ENCODE results near the gene PEPD.

Gene PEPD

DNA sequence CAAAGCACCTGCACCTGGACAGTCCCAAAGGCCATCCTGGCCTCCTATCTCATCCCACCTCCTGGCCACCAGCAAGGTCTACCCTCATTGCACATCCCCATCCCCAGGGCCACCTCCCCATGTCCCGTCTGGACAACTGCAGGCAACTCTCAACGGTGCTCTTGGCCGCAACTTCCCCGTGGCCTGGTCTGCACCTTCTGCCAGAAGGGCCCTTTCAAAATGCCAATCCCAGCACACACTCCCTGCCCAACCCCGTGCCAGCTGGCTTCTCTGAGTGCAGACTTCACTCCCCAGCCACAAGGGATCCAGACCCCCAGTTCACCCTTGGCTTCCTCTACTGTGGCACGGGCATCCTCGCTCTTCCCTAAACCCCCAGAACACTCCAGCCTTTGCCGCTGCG lies 8.2 kb downstream of the PEPD start:
- Histone ChIP-seq H3K27me3 (replicated peaks; ENCODE audit: insufficient read depth, low read length) (no peaks in the 10 kb centered on the region), H3K4me1 (ENCODE audit: low read length) (no peaks in the 10 kb centered on the region), H3F3A (ENCODE audit: insufficient read depth, low read length) (no peaks in the 10 kb centered on the region), H3K27ac (ENCODE audit: low read length) (no peak overlapping the region), H3K79me2 (ENCODE audit: low read length) (peaks cover 11% of the 10 kb centered on the region; the same call in 1 of the 2 replicates), H3K9ac (ENCODE audit: low read length) (no peak overlapping the region), H3K4me2 (ENCODE audit: low read depth, low read length) (no peak overlapping the region), H4K20me1 (ENCODE audit: insufficient read depth, low read length) (no peaks in the 10 kb centered on the region), H3K4me3 (ENCODE audit: low read length) (no peak overlapping the region), H3K9me3 (replicated peaks; ENCODE audit: insufficient read depth, low read length) (no peaks in the 10 kb centered on the region), H2AFZ (ENCODE audit: low read length) (no peak overlapping the region), H3K9me2 (replicated peaks; ENCODE audit: insufficient read depth, low read length) (no peaks in the 10 kb centered on the region), H3K36me3 (replicated peaks; ENCODE audit: insufficient read depth, low read length) (no peaks in the 10 kb centered on the region)
- no peak for TF ChIP-seq EZH2phosphoT487 (IDR thresholded peaks at IDR 0.05; ENCODE audit: low read length)
- no peak for TF ChIP-seq EZH2 (optimal IDR thresholded peaks at IDR 0.05; ENCODE audit: low read depth, low read length)
- TF ChIP-seq, protein P1, sequence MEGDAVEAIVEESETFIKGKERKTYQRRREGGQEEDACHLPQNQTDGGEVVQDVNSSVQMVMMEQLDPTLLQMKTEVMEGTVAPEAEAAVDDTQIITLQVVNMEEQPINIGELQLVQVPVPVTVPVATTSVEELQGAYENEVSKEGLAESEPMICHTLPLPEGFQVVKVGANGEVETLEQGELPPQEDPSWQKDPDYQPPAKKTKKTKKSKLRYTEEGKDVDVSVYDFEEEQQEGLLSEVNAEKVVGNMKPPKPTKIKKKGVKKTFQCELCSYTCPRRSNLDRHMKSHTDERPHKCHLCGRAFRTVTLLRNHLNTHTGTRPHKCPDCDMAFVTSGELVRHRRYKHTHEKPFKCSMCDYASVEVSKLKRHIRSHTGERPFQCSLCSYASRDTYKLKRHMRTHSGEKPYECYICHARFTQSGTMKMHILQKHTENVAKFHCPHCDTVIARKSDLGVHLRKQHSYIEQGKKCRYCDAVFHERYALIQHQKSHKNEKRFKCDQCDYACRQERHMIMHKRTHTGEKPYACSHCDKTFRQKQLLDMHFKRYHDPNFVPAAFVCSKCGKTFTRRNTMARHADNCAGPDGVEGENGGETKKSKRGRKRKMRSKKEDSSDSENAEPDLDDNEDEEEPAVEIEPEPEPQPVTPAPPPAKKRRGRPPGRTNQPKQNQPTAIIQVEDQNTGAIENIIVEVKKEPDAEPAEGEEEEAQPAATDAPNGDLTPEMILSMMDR (IDR thresholded peaks at IDR 0.05; ENCODE audit: low read length): no peak
- DNase-seq: no peak

DNA sequence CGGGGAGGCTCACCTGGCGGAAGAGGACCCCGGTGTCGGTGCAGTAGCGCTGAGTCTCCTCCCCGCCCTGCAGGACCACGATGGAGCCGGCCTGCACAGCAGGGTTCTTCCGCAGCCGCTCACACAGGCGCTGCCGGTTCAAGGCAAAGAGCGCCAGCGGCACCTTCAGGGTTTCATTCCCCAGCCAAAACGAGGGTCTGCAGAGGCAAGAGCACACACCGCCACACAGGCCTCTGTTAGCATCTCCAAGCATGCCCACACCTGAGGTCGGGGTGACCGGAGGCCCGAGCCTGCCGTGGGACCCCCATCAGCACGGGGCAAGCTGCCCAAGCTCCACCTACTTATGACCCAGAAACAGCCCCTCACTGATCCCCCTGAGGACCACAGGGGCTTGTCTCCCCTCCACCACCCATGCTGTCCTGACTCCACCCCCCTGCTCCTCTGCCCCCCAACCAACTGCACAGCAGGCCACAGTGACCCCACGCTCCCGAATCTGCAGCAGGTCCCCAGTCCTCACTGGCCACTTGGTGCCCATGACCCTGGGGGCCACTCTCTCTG lies 8.9 kb downstream of the PEPD start:
- no peaks in the 10 kb centered on the region for H3K27me3 ChIP-seq (replicated peaks; ENCODE audit: insufficient read depth, low read length)
- H3K9me3 ChIP-seq (replicated peaks; ENCODE audit: insufficient read depth, low read length): no peaks in the 10 kb centered on the region
- no peak for DNase-seq
- no peak overlapping the region for H3K4me3 ChIP-seq (ENCODE audit: low read length)
- no peak overlapping the region for H2AFZ ChIP-seq (ENCODE audit: low read length)
- H4K20me1 ChIP-seq (ENCODE audit: insufficient read depth, low read length): no peaks in the 10 kb centered on the region
- no peak overlapping the region for H3K9ac ChIP-seq (ENCODE audit: low read length)
- no peaks in the 10 kb centered on the region for H3F3A ChIP-seq (ENCODE audit: insufficient read depth, low read length)
- no peaks in the 10 kb centered on the region for H3K9me2 ChIP-seq (replicated peaks; ENCODE audit: insufficient read depth, low read length)
- no peaks in the 10 kb centered on the region for H3K4me1 ChIP-seq (ENCODE audit: low read length)
- no peak overlapping the region for H3K4me2 ChIP-seq (ENCODE audit: low read depth, low read length)
- H3K27ac ChIP-seq (ENCODE audit: low read length): no peak overlapping the region
- TF ChIP-seq EZH2 (optimal IDR thresholded peaks at IDR 0.05; ENCODE audit: low read depth, low read length) (no peak), EZH2phosphoT487 (IDR thresholded peaks at IDR 0.05; ENCODE audit: low read length) (no peak)
- TF ChIP-seq, protein P1 (IDR thresholded peaks at IDR 0.05; ENCODE audit: low read length): no peak
- H3K79me2 ChIP-seq (ENCODE audit: low read length): peaks cover 11% of the 10 kb centered on the region; the same call in 1 of the 2 replicates
- no peaks in the 10 kb centered on the region for H3K36me3 ChIP-seq (replicated peaks; ENCODE audit: insufficient read depth, low read length)

DNA sequence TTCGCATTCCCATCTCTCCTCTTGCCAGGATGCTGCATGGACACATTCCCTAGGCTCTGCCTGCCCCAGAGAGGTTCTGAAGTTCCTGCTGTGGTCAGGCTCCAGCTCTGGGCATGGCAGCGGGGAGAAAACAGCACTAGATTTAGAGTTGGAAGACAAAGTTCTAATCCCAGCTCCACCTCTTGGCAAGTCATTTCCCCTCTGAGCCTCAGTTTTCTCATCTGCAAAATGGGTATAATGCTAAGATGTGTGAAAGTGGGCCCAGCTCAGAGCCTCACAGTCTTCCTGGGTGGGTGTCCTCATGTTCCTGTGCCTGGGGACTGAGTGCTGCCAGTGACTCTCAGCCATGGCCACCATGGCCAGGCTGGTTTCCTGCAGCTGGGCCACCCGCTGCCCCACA lies 9.6 kb downstream of the PEPD start:
- H3K4me2 ChIP-seq (ENCODE audit: low read depth, low read length): no peak overlapping the region
- peaks cover 11% of the 10 kb centered on the region; the same call in 1 of the 2 replicates for H3K79me2 ChIP-seq (ENCODE audit: low read length)
- TF ChIP-seq EZH2 (optimal IDR thresholded peaks at IDR 0.05; ENCODE audit: low read depth, low read length): no peak
- H3K27me3 ChIP-seq (replicated peaks; ENCODE audit: insufficient read depth, low read length): no peaks in the 10 kb centered on the region
- H4K20me1 ChIP-seq (ENCODE audit: insufficient read depth, low read length): no peaks in the 10 kb centered on the region
- H3K9me3 ChIP-seq (replicated peaks; ENCODE audit: insufficient read depth, low read length): no peaks in the 10 kb centered on the region
- no peaks in the 10 kb centered on the region for H3K36me3 ChIP-seq (replicated peaks; ENCODE audit: insufficient read depth, low read length)
- no peaks in the 10 kb centered on the region for H3F3A ChIP-seq (ENCODE audit: insufficient read depth, low read length)
- no peaks in the 10 kb centered on the region for H3K4me1 ChIP-seq (ENCODE audit: low read length)
- H3K9ac ChIP-seq (ENCODE audit: low read length): no peak overlapping the region
- H2AFZ ChIP-seq (ENCODE audit: low read length): no peak overlapping the region
- H3K4me3 ChIP-seq (ENCODE audit: low read length): no peak overlapping the region
- no peaks in the 10 kb centered on the region for H3K9me2 ChIP-seq (replicated peaks; ENCODE audit: insufficient read depth, low read length)
- no peak overlapping the region for H3K27ac ChIP-seq (ENCODE audit: low read length)
- no peak for DNase-seq

DNA sequence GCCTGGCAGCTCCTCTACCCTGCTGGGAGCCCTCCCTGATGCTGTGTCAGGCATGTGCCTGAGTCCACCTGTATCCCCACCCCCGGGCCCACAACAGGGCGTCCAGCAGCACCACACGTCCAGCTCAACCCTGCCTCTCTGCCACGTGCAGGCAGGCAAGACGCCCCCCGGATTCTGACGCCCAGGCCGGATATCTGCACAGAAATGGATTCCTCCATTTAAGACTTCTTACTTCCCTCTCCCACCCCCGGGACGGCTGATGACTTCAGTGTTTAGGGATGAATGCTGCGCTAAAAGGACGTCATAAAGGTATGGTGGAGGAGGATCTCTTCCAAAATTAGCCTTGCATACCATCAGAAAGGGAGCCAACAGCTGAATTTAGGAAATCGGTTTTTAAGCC lies 10.2 kb downstream of the PEPD start:
- Histone ChIP-seq H3K36me3 (replicated peaks; ENCODE audit: insufficient read depth, low read length) (no peaks in the 10 kb centered on the region), H3K79me2 (ENCODE audit: low read length) (peaks cover 11% of the 10 kb centered on the region; the same call in 1 of the 2 replicates), H3K9me3 (replicated peaks; ENCODE audit: insufficient read depth, low read length) (no peaks in the 10 kb centered on the region), H3K9ac (ENCODE audit: low read length) (no peak overlapping the region), H3K4me2 (ENCODE audit: low read depth, low read length) (no peak overlapping the region), H3F3A (ENCODE audit: insufficient read depth, low read length) (no peaks in the 10 kb centered on the region), H3K27me3 (replicated peaks; ENCODE audit: insufficient read depth, low read length) (no peaks in the 10 kb centered on the region), H2AFZ (ENCODE audit: low read length) (no peak overlapping the region), H3K9me2 (replicated peaks; ENCODE audit: insufficient read depth, low read length) (no peaks in the 10 kb centered on the region), H3K4me3 (ENCODE audit: low read length) (no peak overlapping the region), H3K4me1 (ENCODE audit: low read length) (no peaks in the 10 kb centered on the region), H3K27ac (ENCODE audit: low read length) (no peak overlapping the region), H4K20me1 (ENCODE audit: insufficient read depth, low read length) (no peaks in the 10 kb centered on the region)
- TF ChIP-seq EZH2phosphoT487 (IDR thresholded peaks at IDR 0.05; ENCODE audit: low read length) (no peak), EZH2 (optimal IDR thresholded peaks at IDR 0.05; ENCODE audit: low read depth, low read length) (no peak)
- TF ChIP-seq, protein P1 (IDR thresholded peaks at IDR 0.05; ENCODE audit: low read length): no peak
- no peak for DNase-seq
